Measurements from ENCODE around the gene NOTUM. TPM values are rescaled to one million over a fixed set of nuclear protein-coding genes. Genes with fewer than 3 reads are reported as not detected.

The NOTUM gene
- total RNA-seq, 1 experiment from 2014 or later, result 4.5 TPM

- in situ Hi-C loops (cut with HindIII; ENCODE audit: low sequenced_read_pairs), result no loop called here
- DNase-seq (ENCODE audit: low spot score), result no peak
These were observed 44.6 kb downstream of the NOTUM start for GRCh38 chr17:81916234-81917001.

- in situ Hi-C loops (cut with HindIII; ENCODE audit: low sequenced_read_pairs), result no loop called here
- DNase-seq (ENCODE audit: low spot score), result no peak
These were observed 45.7 kb downstream of the NOTUM start for GRCh38 chr17:81915331-81915730.

- in situ Hi-C loops (cut with HindIII; ENCODE audit: low sequenced_read_pairs), result no loop called here
- DNase-seq (ENCODE audit: low spot score), result no peak
These were observed 46.7 kb downstream of the NOTUM start for GRCh38 chr17:81914103-81914850.

- DNase-seq (ENCODE audit: low spot score), result no peak
- in situ Hi-C loops (cut with HindIII; ENCODE audit: low sequenced_read_pairs), result no loop called here
These were observed 47.4 kb downstream of the NOTUM start for GRCh38 chr17:81913394-81914102.

DNA sequence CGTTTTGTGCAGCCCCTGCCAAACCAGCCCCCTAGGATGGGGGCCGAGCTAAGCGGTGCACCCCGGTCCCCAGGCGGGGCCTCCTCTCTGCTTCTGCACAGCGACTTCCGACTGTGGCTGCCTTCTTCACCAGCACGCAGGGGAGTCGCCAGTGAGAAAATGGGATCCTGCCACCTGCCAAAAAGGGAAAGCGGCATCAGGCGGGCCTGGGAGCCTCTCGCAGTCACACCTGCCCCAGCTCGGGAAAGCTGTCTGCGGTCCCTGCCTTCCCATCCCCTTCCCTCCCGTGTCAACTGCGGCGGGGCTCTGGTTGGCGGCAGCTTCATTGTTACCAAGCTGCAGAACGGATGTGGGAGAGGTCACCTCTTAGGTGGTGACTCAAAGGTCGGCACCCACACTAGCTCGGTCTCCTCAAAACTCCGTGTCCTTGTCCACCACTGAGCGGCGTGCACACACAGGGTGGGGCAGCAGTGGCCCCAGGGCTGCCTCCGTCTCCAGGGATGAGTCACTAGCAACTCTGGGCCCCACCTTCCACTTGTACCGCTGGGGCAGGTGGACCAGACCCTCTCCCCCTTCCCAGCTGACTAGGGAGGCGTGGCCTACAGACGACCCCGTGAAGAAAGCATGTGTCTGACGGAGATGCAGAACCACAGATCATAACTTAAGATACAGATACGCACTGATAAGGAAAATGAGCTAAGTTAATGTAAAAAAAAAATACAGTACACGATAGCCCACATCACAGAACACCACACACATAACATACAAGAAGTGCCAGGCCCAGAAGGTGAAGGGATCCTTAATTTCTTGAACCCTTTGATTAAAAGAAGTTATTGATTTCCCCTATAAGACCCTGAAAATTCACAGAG lies 48.3 kb downstream of the NOTUM start:
- DNase-seq (ENCODE audit: low spot score), result no peak
- in situ Hi-C loops (cut with HindIII; ENCODE audit: low sequenced_read_pairs), result no loop called here

- DNase-seq (ENCODE audit: low spot score), result no peak
- in situ Hi-C loops (cut with HindIII; ENCODE audit: low sequenced_read_pairs), result no loop called here
These were observed 49.0 kb downstream of the NOTUM start for GRCh38 chr17:81911969-81912368.

GRCh38 chr17:81911277-81911961 lies 49.6 kb downstream of the NOTUM start, which contains the start of gene PCYT2:
PCYT2 (minus strand) TSS chr17:81911399; CDS start chr17:81911355, 44 bp downstream.
- DNase-seq (ENCODE audit: low spot score), result peak; percentile 93

DNA sequence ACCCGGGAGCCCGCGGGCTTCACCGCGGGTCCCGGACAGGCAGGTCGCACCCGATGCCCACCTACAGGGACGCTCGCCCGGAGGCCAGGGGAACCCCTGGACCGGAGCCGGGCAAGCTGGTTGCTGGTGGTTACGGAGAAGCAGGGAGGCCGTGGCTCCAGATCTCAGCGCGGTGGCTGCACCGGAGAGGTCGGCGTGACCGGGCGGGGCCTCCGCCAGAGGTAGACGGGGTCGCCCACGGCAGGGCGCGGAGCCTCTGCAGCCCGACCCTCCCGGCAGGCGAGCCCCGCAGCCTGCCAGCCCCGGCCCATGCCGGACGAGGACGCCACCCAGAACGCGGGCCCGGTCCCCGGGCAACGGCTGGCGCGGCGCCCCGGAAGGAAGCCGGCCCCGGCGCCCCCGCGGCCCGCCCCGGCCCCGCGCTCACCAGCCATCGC lies 50.1 kb downstream of the NOTUM start:
- DNase-seq (ENCODE audit: low spot score), result no peak
- in situ Hi-C loops (cut with HindIII; ENCODE audit: low sequenced_read_pairs), result no loop called here

More at GRCh38 chr17:81911277-81911961, 49.6 kb downstream of the NOTUM start, which contains the start of gene PCYT2:
- in situ Hi-C loops (cut with HindIII; ENCODE audit: low sequenced_read_pairs), result no loop called here

GRCh38 chr17:81909966-81910839 lies 50.8 kb downstream of the NOTUM start:
- DNase-seq (ENCODE audit: low spot score), result peak; percentile 64
- in situ Hi-C loops (cut with HindIII; ENCODE audit: low sequenced_read_pairs), result no loop called here

- in situ Hi-C loops (cut with HindIII; ENCODE audit: low sequenced_read_pairs), result no loop called here
- DNase-seq (ENCODE audit: low spot score), result no peak
These were observed 51.8 kb downstream of the NOTUM start for GRCh38 chr17:81909231-81909630.

- in situ Hi-C loops (cut with HindIII; ENCODE audit: low sequenced_read_pairs), result no loop called here
- DNase-seq (ENCODE audit: low spot score), result no peak
These were observed 52.2 kb downstream of the NOTUM start for GRCh38 chr17:81908793-81909192.

DNA sequence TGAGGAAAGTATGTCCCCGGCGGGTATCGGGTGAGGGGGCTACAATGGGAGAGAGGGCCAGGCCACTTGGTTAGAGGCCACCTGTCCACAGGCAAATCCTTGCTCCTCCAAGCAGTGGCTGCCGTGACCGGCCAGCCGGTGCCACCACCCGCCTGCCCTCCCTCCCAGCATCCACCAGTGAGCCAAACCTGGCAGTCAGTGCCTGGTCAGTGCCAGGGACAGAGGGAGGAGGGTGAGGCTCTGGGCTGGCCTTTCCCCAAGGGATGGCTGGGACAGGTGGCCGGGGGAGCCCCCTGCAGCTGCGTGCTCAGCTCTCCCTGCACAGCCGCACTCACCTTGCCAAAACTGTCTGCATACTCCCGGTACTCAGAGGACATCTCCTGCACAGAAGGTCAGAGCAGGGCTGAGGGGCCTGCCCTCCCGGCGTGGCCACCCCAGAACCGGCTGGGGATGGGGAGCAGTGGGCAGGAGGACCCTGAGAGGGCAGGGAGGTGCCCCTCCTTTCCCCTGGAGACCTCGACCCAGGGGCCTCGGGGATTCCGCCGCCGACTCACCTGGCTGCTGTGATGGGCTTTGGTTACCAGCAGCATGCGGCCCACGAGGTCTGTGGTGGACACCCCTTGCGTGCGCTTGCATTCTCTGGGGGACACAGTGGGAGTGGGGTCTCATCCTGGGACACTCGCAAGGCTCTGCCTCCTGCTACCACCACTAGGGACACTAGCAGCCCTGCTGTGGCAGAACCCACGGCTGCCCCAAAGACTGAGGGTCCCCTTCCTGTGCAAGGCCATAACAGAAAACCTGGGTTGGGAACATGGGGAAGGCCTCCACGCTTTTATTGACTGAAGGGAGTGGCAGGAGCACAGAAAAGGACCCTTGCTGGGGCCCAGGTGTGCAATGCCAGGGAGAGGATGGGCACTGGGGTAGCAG lies 53.5 kb downstream of the NOTUM start:
- in situ Hi-C loops (cut with HindIII; ENCODE audit: low sequenced_read_pairs), result no loop called here
- peak; percentile 84 for DNase-seq (ENCODE audit: low spot score)

DNA sequence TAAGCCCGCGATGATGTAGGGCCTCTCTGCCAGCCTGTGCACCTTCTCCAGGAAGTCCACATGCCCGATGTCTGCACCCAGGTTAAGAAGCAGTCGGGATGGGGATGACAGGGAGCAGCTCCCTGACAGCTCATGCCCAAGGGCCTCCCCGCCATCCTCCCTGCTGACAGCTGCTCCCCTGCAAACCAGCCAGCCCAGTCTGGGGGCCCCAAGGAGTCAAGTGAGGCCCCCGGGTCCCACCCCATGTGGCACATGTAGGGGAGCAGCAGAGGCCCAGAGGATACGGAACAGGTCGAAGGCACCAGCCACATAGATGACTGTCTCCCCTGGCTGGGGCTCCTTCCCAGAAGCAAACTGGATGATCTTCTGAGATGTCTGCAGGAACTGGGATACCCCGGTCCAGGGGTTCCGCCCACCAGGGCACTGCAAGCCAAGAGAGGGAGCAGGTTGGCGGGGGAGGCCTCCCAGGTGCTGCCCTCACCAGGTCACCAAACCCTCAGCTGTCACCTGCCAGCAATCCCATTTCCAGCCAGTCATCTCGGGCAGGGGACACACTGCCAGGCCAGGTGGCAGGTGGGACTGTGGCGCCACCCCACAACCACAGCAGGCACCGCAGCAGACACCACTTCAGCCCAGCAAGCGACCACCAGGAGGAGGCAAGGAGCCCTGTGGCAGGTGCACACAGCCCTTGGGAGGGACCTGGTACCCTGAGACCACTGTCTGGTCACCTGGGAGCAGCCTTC lies 54.3 kb downstream of the NOTUM start:
- in situ Hi-C loops (cut with HindIII; ENCODE audit: low sequenced_read_pairs), result no loop called here
- DNase-seq (ENCODE audit: low spot score), result no peak

DNA sequence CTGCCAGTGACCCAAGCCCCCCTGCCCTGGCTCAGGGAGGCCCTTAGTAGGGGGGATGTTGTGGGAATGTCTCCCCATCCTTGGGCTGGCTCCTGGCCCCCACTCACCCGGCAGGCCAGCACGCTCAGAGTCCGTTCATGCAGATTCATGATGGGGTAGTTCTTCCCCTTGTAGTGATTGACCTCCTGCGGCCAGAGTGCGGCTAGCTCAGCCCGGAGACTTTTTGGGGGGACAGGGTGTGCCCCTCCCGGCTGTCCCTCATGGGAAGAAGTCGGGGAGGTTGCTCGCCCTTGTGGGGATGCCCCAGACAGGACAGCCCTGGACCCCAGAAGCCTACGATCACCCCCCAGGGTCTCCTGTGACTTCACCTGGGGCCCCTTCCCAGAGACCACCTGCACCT lies 55.0 kb downstream of the NOTUM start:
- no peak for DNase-seq (ENCODE audit: low spot score)
- in situ Hi-C loops (cut with HindIII; ENCODE audit: low sequenced_read_pairs), result no loop called here

GRCh38 chr17:81905424-81905875 lies 55.5 kb downstream of the NOTUM start:
- in situ Hi-C loops (cut with HindIII; ENCODE audit: low sequenced_read_pairs), result no loop called here
- DNase-seq (ENCODE audit: low spot score), result no peak

All from G401 (cell line).